ENCODE data around the gene SNX30. TPM values are rescaled to one million over a fixed set of nuclear protein-coding genes. Genes with fewer than 3 reads are reported as not detected.

Gene SNX30
- total RNA-seq, 8 experiments from 2014 or later = 9.8 to 22.5 (median 19.9) TPM

DNA sequence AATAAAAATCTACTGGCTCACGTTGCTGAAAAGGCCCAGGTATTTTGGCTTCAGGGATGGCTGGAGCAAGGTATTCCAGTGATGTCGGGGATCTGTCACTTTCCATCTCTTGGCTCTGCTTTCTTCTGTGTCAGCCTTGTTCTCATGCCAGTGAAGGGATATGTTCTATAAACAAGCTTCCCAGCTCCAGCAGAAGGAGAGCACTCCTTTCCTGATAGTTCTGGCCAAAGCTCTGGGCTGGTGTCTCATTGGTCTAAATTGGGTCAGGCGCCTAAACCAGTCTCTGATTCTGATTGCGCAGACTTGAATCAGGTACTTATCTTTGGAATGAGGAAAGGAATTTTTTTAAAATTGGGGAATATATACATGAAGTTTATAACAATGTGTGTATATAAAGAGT lies 5.1 kb downstream of the SNX30 start:
- WGBS, 10 experiments = 82 to 100% (median 99%) methylated on average over 1 to 4 of the region's 4 CpGs; no CpG with 5 or more reads in 2 of the 10 experiments
- Histone ChIP-seq H3K4me1 (replicated peaks in 1 of 2) (peaks cover 5 to 6% of the 10 kb centered on the region in 2 donors), H3K4me3 (no peak overlapping the region), H3K27ac (no peak overlapping the region)
- no peak for ATAC-seq (replicated peaks in 6 of 8)
- in situ Hi-C loops (cut with MboI; ENCODE audit: low pct_unique_long_range_greater_than_20kb in 2 of 9, low sequenced_read_pairs in 9 of 9, unreplicated experiment in 9 of 9) = no loop called here

DNA sequence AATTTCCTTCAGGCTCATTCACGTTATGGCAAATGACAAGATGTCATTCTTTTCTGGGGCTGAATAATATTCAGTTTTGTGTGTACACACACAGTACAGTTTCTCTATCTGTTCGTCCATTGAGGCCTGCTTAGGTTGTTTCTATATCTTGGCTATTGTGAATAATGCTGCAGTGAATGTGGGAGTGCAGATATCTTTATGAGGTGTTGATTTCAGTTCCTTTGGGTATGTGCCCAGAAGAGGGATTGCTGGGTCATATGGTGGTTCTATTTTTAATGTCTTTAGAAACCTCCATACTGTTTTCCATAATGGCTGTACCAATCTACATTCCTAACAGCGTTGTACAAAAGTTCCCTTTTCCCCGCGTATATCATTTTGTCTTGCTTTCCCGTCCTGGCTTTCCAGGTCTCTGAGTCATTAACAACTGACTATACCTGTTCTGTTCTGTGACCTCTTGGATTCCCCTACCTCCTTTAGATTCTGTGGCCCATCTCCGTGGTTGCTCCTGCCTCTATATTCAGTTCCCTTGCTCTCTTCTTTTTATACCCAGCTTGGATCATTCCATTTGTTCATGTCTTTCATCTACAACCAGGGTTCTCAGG lies 6.8 kb downstream of the SNX30 start:
- no peak overlapping the region for H3K27ac ChIP-seq
- ATAC-seq (replicated peaks in 6 of 8) = peak in 2 of 8 experiments; percentile 34 to 66
- in situ Hi-C loops (cut with MboI; ENCODE audit: low pct_unique_long_range_greater_than_20kb in 2 of 9, low sequenced_read_pairs in 9 of 9, unreplicated experiment in 9 of 9) = no loop called here
- H3K4me3 ChIP-seq = no peak overlapping the region
- H3K4me1 ChIP-seq (replicated peaks in 1 of 2) = peaks cover under 1 to 1% of the 10 kb centered on the region in 2 donors
- WGBS, 10 experiments = 0 to 82% (median 61%) methylated on average over 2 to 7 of the region's 7 CpGs

- no peak for ATAC-seq (replicated peaks in 6 of 8)
- in situ Hi-C loops (cut with MboI; ENCODE audit: low pct_unique_long_range_greater_than_20kb in 2 of 9, low sequenced_read_pairs in 9 of 9, unreplicated experiment in 9 of 9) = no loop called here
- WGBS, 10 experiments = 83 to 100% (median 100%) methylated on average over 1 to 2 of the region's 2 CpGs; no CpG with 5 or more reads in 3 of the 10 experiments
Measured at GRCh38 chr9:112757940-112758339, 7.4 kb downstream of the SNX30 start.

GRCh38 chr9:112760821-112761220 lies 10.3 kb downstream of the SNX30 start:
- Histone ChIP-seq H3K4me1 (replicated peaks in 1 of 2) (no peaks in the 10 kb centered on the region), H3K27ac (no peak overlapping the region), H3K4me3 (no peak overlapping the region)
- no peak for ATAC-seq (replicated peaks in 6 of 8)
- in situ Hi-C loops (cut with MboI; ENCODE audit: low pct_unique_long_range_greater_than_20kb in 2 of 9, low sequenced_read_pairs in 9 of 9, unreplicated experiment in 9 of 9) = no loop called here
- WGBS, 10 experiments = 60 to 91% (median 84%) methylated on average over 1 to 5 of the region's 8 CpGs; no CpG with 5 or more reads in 2 of the 10 experiments

More at GRCh38 chr9:112757940-112758339, 7.4 kb downstream of the SNX30 start:
- no peak overlapping the region for H3K27ac ChIP-seq
- H3K4me3 ChIP-seq = no peak overlapping the region
- no peaks in the 10 kb centered on the region for H3K4me1 ChIP-seq (replicated peaks in 1 of 2)

- 50 to 100% (median 90%) methylated on average over 1 to 9 of the region's 12 CpGs for WGBS, 10 experiments
- ATAC-seq (replicated peaks in 6 of 8) = peak in 1 of 8 experiments; percentile 11
- Histone ChIP-seq H3K4me3 (no peak overlapping the region), H3K4me1 (replicated peaks in 1 of 2) (no peaks in the 10 kb centered on the region), H3K27ac (no peak overlapping the region)
- in situ Hi-C loops (cut with MboI; ENCODE audit: low pct_unique_long_range_greater_than_20kb in 2 of 9, low sequenced_read_pairs in 9 of 9, unreplicated experiment in 9 of 9) = no loop called here
Measured at GRCh38 chr9:112761912-112762655, 11.5 kb downstream of the SNX30 start.

- no peak overlapping the region for H3K27ac ChIP-seq
- no peak for ATAC-seq (replicated peaks in 6 of 8)
- WGBS, 10 experiments = 87 to 100% (median 93%) methylated on average over 1 to 5 of the region's 13 CpGs; no CpG with 5 or more reads in 3 of the 10 experiments
- in situ Hi-C loops (cut with MboI; ENCODE audit: low pct_unique_long_range_greater_than_20kb in 2 of 9, low sequenced_read_pairs in 9 of 9, unreplicated experiment in 9 of 9) = no loop called here
- H3K4me1 ChIP-seq (replicated peaks in 1 of 2) = no peaks in the 10 kb centered on the region
- no peak overlapping the region for H3K4me3 ChIP-seq
Measured at GRCh38 chr9:112762726-112763518, 12.4 kb downstream of the SNX30 start.

- H3K4me1 ChIP-seq (replicated peaks in 1 of 2) = no peaks in the 10 kb centered on the region
- H3K4me3 ChIP-seq = no peak overlapping the region
- no peak for ATAC-seq (replicated peaks in 6 of 8)
- WGBS, 10 experiments = 0 to 100% (median 74%) methylated on average over 1 to 5 of the region's 5 CpGs; no CpG with 5 or more reads in 4 of the 10 experiments
- in situ Hi-C loops (cut with MboI; ENCODE audit: low pct_unique_long_range_greater_than_20kb in 2 of 9, low sequenced_read_pairs in 9 of 9, unreplicated experiment in 9 of 9) = no loop called here
- H3K27ac ChIP-seq = no peak overlapping the region
Measured at GRCh38 chr9:112764344-112764743, 13.8 kb downstream of the SNX30 start.

GRCh38 chr9:112764837-112765236 lies 14.3 kb downstream of the SNX30 start:
- in situ Hi-C loops (cut with MboI; ENCODE audit: low pct_unique_long_range_greater_than_20kb in 2 of 9, low sequenced_read_pairs in 9 of 9, unreplicated experiment in 9 of 9) = no loop called here
- Histone ChIP-seq H3K4me3 (no peak overlapping the region), H3K27ac (no peak overlapping the region), H3K4me1 (replicated peaks in 1 of 2) (no peaks in the 10 kb centered on the region)
- ATAC-seq (replicated peaks in 6 of 8) = no peak
- 40 to 100% (median 64%) methylated on average over 1 to 5 of the region's 7 CpGs; no CpG with 5 or more reads in 5 of the 10 experiments for WGBS, 10 experiments

DNA sequence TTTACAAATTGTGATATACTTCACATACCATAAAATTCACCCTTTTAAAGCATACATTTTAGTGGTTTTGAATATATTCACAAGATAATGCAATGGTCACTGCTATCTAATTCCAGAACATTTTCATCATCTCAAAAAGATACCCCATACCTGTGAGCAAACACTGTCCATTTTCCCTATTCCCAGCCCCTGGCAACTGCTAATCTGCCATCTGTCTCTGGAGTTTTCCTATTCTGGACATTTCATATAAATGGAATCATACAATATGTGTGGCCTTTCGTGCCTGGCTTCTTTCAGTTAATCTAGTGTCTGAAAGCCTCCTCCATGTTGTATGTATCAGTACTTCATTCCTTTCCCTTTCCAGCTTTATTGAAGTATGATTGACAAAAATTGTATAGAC lies 14.7 kb downstream of the SNX30 start:
- Histone ChIP-seq H3K4me3 (no peak overlapping the region), H3K27ac (no peak overlapping the region), H3K4me1 (replicated peaks in 1 of 2) (no peaks in the 10 kb centered on the region)
- WGBS, 10 experiments = 83 to 100% (median 100%) methylated on average over 1 of the region's 1 CpG; no CpG with 5 or more reads in 3 of the 10 experiments
- in situ Hi-C loops (cut with MboI; ENCODE audit: low pct_unique_long_range_greater_than_20kb in 2 of 9, low sequenced_read_pairs in 9 of 9, unreplicated experiment in 9 of 9) = no loop called here
- ATAC-seq (replicated peaks in 6 of 8) = no peak

- no peak for ATAC-seq (replicated peaks in 6 of 8)
- WGBS, 10 experiments = 59 to 90% (median 79%) methylated on average over 3 to 7 of the region's 8 CpGs; no CpG with 5 or more reads in 1 of the 10 experiments
- in situ Hi-C loops (cut with MboI; ENCODE audit: low pct_unique_long_range_greater_than_20kb in 2 of 9, low sequenced_read_pairs in 9 of 9, unreplicated experiment in 9 of 9) = no loop called here
Measured at GRCh38 chr9:112771359-112772214, 21.0 kb downstream of the SNX30 start.

GRCh38 chr9:112772215-112772509 lies 21.6 kb downstream of the SNX30 start:
- no peaks in the 10 kb centered on the region for H3K4me1 ChIP-seq (replicated peaks in 1 of 2)
- no peak overlapping the region for H3K4me3 ChIP-seq
- WGBS, 10 experiments = 60 to 100% (median 100%) methylated on average over 1 of the region's 2 CpGs; no CpG with 5 or more reads in 5 of the 10 experiments
- no peak for ATAC-seq (replicated peaks in 6 of 8)
- in situ Hi-C loops (cut with MboI; ENCODE audit: low pct_unique_long_range_greater_than_20kb in 2 of 9, low sequenced_read_pairs in 9 of 9, unreplicated experiment in 9 of 9) = no loop called here
- H3K27ac ChIP-seq = no peak overlapping the region

More at GRCh38 chr9:112771359-112772214, 21.0 kb downstream of the SNX30 start:
- Histone ChIP-seq H3K4me1 (replicated peaks in 1 of 2) (no peaks in the 10 kb centered on the region), H3K4me3 (no peak overlapping the region), H3K27ac (no peak overlapping the region)

- Histone ChIP-seq H3K4me3 (no peak overlapping the region), H3K27ac (no peak overlapping the region), H3K4me1 (replicated peaks in 1 of 2) (no peaks in the 10 kb centered on the region)
- in situ Hi-C loops (cut with MboI; ENCODE audit: low pct_unique_long_range_greater_than_20kb in 2 of 9, low sequenced_read_pairs in 9 of 9, unreplicated experiment in 9 of 9) = no loop called here
- 0 to 100% (median 86%) methylated on average over 1 to 4 of the region's 4 CpGs; no CpG with 5 or more reads in 1 of the 10 experiments for WGBS, 10 experiments
- no peak for ATAC-seq (replicated peaks in 6 of 8)
Measured at GRCh38 chr9:112772551-112772950, 22.0 kb downstream of the SNX30 start.
